Stimulated activated CD8-positive, alpha-beta memory T cell treated with anti-CD3 and anti-CD28 coated beads, Interleukin-4, amount 100 ng/mL, for 1 hour (primary cell): Measurements from ENCODE around the gene GREM1.

ENCODE experiments used
- DNase-seq, 2 donors: peaks; one replicate each; pipeline ENCODE4 v3.0.0-alpha.2; 2020; ENCODE audit warnings: low read depth in 2 of 2, low spot score in 1 of 2

The GREM1 gene

DNA sequence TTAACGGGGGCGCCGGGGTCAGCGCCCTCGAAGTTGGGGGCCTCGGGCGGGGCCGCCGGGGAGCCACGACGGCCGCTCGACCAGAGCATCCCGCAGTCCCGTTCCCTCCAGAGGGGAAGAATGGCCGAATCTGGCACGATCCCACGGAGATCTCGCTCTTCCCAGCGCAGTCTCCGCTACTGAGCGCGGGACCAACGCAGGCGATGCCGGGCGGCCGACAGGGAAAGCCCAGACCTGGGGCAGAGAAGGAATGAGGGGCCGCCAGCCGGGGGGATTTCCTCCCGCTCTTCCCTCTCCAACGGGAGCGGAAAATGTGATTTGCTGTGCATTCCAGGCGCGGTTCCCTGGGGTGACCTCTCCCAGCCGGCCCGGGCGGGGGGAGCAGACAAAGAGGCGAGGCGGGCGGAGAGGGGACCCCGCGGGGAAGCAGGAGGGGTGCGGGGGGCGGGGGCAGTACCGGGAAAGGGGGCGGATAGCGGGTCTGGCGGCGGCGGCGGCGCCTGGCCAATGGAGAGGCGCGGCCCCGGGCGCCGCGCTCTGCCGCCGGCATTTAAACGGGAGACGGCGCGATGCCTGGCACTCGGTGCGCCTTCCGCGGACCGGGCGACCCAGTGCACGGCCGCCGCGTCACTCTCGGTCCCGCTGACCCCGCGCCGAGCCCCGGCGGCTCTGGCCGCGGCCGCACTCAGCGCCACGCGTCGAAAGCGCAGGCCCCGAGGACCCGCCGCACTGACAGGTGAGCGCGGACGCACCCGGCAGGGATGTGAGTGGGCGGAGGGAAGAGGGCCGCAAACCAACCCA lies at the start of gene GREM1:
GREM1 (plus strand) TSS at position 579 of the 801 bp plus-strand sequence. CDS start 12,687 bp downstream, outside the sequence.
- DNase-seq: no peak

DNA sequence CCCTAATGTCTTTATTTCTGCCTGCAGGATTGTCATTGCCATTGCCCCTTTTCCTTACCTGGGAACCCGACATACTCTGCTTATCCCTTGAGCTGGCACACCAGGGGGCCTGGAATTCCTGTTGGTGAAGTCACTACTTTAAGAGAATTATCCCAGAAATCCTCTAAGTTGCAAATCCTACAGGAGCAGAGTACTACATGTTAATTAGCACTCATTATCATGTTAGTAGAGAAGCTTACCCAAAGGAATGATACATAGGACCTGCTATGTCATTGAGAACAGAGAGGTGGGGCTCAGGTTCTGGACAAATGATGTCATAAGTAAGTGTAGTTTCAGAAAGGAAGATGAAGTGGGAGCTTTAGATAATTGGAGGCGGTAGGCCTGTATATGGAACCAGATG lies 48.9 kb upstream of the GREM1 start:
- DNase-seq: no peak

DNA sequence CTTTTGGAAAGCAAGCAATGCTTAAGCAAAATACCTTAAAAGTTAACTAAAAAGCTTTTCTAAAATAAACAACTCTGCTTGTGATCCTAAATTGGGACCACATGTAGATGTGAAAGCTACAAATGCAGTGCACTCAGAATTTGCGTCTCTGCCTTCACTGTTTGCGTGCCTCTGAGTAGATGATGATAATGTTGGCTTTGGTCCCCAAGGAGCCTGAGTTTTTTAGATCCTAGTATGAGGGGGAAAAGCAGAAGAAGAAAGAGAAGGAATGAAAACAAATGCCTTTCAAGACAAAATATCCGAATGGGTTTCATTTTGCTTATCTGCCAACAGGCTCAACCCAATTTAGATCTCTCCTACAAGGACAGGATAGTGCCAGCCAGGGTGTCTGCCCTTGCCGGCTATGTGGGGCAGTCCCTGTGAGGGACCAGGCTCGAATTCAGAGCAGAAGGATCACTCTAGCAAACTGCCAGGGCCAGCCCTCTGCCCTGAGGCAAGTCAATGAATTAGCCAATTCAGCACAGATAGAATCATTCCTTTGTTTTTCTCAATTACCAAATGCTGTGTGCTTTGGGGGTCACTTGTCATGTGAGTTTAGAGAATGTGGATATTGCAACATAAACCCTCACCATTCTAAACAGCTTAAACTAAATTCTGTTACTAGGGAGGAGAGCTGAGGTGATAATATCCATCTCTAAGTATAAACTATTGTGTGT lies 47.8 kb upstream of the GREM1 start:
- DNase-seq: no peak

DNA sequence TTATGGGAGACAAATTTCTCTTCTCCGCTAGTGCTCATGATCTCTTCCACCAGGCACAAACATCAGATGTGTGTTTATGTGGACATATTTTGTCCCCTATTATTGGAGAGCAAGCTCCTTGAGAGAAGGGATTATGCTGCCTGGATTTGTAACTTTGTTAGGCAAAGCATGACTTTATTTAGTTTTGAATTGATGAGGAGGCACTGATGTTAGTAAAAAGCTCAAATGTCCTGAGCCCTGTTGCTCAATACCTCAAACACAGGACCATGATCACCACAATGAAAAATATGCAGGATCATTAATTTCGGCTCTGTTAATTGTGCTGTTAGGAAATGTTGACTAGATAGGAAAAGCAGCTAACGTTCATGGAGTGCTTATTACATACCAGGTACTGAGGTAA lies 47.2 kb upstream of the GREM1 start:
- no peak for DNase-seq

DNA sequence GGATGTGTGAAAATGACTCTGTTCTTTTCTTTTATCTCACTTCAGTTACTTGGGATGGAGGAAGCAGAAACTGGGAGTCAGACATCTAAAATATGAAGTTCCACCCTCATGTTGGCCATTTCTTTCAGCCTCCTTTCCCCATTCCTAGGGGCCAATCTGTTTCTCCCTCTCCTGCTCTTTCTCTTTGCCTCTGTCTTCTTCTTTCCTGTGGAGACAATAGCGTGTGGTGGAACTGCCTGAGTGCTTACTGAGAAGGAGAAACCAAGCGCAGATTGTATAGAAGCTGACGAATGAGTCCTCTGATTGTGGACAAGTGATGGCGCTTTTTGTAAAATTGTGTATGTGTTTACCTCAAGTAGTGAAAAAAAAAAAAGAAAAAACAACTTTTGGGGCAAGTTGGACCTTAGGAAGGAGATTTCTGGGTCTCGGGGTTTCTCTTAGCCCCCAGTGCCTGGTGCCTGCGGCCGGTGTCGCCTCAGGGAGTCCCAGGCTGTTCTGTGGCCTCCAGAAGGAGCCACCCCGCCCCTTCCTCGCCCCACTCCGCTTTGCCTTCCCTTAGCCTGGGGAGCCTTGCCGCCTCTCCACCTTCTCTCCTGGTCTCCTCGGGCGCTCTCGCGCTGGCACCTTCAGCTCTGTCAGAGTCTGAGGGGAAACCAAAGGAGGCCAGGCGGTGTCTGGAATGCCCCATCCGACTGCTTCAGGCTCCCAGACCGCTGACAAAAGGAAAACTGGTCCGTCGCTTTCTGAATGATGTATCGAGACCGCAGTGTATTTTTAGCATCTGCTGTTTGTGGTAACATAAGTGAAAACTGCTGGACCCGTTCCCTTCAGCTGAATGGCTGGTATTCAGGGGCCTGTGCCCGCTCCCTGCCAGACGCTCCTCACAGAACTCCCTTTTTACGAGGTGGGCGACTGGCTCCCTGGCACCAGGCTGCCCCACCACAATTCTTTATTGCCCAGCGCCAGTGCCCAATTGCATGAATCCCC lies 46.2 kb upstream of the GREM1 start:
- no peak for DNase-seq

DNA sequence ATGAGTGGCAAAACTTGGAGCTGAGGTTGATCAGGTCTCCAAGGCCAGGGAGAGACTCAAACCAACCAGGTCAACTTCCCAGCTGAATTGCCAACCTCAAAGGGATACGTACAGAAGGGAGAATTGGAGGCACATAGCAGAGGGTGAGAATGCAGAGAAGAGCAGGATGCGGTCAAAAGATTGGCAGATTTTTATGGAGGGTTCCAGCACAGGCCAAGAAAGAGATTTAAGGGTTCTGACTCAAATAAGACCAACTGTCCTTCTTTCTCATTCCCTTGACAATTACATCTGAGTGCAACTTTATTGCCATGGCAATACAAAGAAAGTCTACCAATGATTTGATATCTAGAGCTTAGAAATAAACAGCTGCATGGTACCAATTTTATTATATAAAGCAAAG lies 43.1 kb upstream of the GREM1 start:
- no peak for DNase-seq

DNA sequence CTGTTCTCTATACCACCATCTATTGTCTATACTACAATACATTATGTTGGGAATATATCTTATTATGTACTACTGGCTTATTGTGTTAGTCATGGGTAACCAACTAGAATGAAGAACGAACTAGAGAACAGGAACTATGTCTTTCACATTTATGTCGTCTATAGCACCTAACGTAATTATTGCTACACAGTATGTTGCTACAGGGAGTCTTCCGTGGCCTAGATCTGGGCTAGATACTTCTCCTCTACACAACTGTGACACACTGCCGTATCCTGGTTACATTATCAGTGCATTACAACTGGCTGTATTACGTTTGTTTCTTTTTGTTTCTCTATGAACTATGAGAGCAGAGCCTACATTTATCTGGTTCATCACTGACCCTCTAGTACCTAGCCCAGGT lies 42.3 kb upstream of the GREM1 start:
- no peak for DNase-seq

DNA sequence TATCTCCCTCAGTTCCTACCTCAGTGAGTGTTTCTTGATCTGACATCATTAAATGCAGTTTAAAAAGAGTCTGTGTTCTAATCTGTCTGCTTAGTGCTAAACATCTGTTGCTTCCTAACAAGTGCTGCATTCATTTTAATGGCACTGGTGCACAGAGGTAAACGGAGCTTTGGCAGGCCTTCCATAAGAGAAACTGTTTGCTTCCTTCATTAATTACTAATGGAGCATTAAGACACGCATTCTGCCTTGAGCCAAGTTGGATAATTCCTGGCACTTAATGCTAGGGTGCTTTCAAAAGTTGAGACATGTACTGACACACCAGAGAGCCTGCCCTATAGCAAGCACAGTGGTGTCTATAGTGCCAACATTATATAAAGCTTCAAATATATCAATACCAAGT lies 41.6 kb upstream of the GREM1 start:
- no peak for DNase-seq

DNA sequence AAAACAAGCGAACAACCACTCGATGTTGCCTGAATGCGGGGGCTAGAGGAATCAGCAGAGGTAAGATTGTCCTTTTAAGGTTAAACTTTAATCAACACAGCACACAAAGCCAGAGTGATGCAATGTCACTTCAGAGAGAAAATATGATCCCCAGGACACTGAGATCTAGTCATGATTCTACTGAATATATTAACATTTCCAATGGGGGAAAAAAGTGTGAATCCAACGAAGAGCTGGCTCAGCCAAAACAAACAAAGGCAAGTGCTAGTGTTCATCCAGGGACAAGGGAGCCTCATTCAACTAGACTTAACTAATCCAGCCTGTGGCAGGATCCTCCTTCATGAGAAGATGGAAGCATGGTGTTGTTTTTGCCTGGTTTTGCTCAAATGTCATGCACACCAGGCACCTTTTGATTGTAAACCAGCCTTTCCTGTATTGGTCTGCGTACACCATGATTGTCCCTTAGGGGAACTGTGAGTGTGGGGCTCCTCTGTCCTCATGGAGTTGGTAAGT lies 40.5 kb upstream of the GREM1 start:
- no peak for DNase-seq

DNA sequence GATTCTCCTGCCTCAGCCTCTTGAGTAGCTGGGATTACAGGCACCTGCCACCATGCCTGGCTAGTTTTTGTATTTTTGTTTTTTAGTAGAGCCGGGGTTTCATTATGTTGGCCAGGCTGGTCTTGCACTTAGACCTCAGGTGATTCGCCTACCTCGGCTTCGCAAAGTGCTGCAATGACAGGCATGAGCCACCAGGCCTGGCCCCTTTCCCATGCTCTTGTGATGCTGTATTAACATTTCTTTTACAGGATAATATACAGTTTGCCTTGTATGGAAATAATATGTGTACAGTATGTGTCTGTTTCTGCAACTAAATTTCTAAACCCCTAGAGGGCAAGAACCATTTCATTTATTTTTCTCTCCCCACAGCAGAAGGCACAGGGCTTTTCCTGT lies 38.5 kb upstream of the GREM1 start:
- no peak for DNase-seq

DNA sequence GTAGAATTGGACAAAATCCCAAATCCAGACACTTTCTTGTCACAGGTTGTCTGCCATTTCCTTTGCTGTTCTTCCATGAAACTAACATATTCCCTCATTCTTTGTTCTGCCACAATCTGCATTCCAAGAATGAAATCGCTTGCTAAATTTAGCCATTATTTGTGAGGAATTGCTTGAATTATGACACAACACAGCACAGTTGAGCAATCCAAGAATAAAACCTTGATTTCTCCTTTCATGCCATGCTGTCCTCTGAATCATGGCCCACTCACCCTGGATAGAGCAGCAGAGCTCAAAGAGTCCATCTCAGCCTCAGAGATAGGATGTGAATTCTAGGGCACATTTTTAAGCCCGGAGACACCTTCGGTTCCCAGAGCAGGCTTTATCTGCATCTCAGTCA lies 35.2 kb upstream of the GREM1 start:
- no peak for DNase-seq

DNA sequence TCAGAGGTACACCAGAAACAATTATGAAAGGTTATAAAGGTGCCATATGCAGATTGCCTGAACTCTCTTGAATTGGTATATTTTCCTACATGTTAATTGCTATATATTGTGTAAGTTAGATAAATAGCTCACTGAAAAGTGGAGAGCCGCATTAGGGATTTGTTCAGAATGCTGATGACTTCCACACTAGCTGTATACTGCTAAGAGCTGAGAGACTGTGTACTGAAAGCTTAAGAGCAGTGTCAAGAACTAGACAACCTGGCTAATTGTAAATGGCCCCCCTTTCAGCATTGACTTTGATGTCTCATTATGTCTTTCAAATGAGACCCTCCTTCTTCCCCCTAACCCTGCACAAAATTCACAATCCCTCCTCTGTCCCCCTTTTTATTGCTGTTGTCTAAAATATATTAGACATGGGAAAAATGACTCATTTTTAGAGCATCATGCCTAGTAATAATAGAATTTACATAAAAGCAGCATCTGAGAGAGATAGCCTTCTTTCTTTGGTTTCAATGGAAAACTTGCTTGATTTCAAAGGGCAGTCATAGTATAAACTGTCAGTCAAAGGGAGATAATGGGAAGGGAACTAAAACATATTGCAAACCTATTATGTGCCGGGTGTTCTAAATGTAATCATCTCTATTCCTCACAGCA lies 34.7 kb upstream of the GREM1 start:
- no peak for DNase-seq

DNA sequence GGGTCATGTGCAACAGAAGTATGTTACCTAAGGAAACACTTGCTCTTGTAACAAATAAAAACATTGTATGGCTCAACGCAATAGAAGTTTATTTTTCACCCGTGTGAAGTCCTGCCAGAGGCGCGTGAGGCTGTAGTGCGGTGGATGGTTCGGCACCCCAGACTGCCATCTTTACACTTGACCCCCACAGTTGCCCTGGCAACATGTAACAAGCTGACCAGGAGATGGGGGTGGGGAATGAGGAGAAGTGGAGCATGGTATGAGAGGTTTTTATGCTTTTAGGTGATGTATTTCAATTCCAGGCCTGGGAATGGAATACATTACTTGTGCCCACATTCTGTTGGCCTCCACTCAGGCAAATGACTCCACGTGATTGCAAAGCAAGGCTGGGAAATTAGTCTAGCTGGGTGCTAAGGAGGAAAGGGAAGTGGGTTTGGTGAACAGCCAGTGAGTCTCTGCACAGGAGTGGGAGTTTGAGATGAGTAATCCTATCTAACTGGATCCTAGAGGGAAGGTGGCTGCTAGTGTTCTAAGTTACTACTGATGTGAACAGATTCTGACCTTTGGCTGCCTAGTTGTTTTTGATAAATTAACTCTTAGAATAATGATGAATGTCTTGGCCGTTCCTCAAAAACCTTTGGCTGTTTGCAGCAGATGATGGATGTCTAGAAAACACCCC lies 33.8 kb upstream of the GREM1 start:
- no peak for DNase-seq

DNA sequence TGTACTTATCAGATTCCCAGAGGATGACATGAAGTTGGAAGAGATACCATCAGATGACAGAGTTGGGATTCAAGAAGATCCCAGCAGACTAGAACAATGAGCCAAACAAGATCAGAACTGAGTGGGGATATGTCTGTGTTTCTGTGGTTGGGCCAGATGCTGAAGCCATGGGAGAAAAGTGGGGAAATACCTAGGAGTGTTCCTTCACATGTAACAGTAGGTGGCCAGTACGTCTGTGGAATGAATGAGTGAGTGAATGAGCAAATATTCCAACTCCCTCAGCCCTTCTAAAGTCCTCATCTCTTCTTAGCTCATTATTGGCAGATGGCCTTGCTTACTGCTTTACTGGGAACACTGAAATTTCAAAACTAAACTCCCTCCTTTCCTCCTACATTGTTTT lies 32.2 kb upstream of the GREM1 start:
- no peak for DNase-seq

DNA sequence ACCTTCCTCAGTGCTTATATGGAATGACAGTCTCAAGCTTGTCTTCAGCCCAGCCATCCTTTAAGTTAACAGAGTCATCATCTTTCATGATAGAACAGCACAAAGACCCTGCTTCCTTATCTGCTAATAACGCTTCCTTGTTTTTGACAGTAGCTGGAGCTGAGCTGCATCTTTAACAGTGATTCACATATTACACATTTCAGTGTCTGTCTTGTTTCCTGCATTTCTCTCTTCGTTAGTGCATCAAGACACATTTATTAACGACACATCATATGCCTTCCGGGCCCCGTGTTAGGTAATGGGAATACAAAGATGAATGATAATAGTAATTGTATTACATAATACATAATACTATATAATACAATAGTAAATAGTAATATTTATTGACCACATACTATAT lies 30.2 kb upstream of the GREM1 start:
- no peak for DNase-seq

DNA sequence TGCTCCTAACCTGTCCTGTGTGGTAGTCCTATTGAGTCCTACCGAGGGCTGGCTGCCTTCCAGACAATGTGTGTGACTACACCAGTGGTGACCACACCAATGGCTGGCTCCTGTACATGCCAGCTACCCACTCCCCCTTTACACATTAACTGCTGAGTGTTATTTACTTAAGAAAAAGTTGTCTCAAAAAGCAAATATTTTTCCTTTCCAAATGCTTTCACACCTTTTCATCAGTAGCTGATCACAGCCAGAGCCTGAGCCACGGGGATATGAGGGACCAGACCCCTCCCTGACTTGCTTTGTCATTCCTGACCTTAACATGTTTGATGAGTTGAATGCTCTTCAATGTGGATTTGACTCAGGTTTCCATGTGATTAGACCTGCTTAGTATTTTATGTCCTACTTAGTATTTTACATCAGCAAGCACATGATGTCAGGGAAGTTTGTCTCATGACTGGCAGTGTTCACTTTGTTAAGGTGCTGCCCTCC lies 29.6 kb upstream of the GREM1 start:
- no peak for DNase-seq

DNA sequence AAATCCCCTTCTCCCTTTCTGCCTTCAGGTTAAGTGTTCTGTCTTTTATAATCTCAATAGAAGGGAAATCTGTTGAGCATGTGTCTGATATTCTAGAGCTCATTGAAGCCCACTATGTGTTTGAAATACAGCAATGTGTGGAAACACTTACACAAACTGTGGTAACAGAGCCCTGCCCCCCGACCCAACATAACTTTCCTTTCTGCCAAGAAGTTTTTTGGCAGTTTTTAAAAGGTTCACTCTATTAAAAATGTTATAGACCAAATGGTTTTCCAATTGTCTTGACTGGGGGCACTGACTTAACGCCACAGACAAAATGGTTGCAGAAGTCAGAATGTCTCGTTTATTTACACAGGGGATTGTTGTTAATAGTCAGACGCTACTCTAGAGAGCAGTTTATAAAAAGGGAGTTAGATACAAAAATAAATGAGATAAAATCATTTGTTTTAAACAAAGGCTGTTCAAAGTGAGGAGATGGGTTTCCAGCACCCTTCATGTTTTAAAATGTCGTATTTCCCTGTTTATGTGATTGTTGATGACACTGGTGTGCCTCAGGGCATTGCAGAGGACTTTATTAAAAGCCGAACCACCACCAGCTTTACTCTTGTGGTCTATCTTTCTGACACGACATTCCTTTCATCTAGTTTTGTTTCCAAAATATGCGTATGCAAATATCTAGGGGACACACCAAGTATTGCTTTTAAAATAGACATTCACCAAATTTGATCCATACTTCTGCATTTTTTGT lies 26.7 kb upstream of the GREM1 start:
- no peak for DNase-seq

DNA sequence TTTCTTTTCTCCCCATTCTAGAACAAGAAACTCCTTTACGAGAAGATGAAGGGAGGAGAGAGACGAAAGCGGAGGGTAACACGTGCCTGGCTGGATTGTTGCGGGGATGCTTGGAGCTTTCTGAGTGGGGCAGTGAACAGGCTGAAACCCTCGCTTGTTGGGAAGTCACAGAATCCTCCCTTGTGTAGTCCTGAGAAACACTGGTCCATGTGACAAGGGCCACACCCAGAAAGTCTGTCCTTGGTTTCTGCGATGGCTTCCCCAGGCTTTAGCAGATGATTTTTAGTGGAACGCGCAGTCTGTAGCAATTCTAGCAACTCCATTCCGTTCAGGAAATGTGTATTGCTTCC lies 26.1 kb upstream of the GREM1 start:
- no peak for DNase-seq

DNA sequence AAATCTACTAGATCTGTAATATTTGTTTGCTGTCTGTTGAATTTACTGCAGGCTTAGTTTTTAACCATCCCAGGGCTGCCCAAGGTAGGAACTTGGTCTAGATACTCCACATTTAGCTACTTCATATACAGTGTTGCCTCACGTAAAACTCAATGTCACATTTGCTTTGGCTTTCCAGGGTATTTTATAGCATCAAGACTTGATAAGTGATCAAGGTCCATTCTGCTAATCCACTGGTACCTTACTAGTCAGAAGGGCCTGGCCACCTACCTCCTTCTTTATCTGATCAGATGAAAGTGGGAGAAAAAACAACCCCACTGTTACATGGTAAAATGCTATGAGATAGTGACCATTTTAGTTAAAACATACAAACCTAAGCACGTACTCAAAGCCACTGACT lies 25.5 kb upstream of the GREM1 start:
- no peak for DNase-seq
